ENCODE results near the gene TEAD3. TPM values are rescaled to one million over a fixed set of nuclear protein-coding genes. Genes with fewer than 3 reads are reported as not detected.

The TEAD3 gene
- total and polyA plus RNA-seq, 2 experiments from 2014 or later = 15.0 to 26.5 TPM

DNA sequence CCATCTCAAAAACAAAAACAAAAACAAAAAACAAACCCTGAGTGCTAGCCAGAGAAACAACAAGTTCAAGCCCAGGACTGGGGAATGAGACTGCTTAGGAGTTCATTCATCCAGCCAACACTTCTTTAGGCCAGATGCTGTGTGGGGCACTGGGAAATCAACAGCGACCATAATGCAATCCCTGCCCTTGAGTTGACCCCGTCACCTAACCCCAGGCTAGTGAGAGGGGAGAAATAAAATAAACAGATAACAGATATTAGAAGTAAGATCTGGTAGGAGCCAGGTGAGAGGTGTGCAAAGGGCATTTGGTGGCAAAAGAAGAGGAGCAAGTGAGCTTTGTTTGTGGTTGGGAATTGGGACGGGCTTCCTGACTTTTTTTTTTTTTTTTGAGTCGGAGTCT lies 33.6 kb downstream of the TEAD3 start:
- no peaks in the 10 kb centered on the region for H4K20me1 ChIP-seq (replicated peaks; ENCODE audit: insufficient read depth)
- H2AFZ ChIP-seq = no peak overlapping the region
- DNase-seq (ENCODE audit: low spot score) (no peak), ATAC-seq (no peak)
- Mint-ChIP-seq H3K27me3 (ENCODE audit: insufficient read depth, low read depth, poor library complexity) (peaks cover 9% of the 10 kb centered on the region), H3K36me3 (ENCODE audit: low read depth) (peaks cover 61% of the 10 kb centered on the region), H3K27ac (no peak overlapping the region), H3K4me3 (no peak overlapping the region), H3K9me3 (no peaks in the 10 kb centered on the region; the same call in 2 of the 3 replicates), H3K4me1 (peaks cover 5% of the 10 kb centered on the region)
- H3F3A ChIP-seq (replicated peaks; ENCODE audit: low read depth) = peaks cover 3% of the 10 kb centered on the region; the same call in 1 of the 2 replicates
- no peak overlapping the region for H3K4me3 ChIP-seq
- no peaks in the 10 kb centered on the region for H3K9me2 ChIP-seq (ENCODE audit: insufficient read depth)
- peaks cover 1% of the 10 kb centered on the region for H3K79me2 ChIP-seq (replicated peaks; ENCODE audit: insufficient read depth)
- TF ChIP-seq ZNF114 (CRISPR knock-in tag; IDR thresholded peaks at IDR 0.05) (no peak), CREB1 (CRISPR knock-in tag; IDR thresholded peaks at IDR 0.05; ENCODE audit: low read depth) (no peak), EZH2phosphoT487 (IDR thresholded peaks at IDR 0.05; ENCODE audit: unreplicated experiment) (no peak), NANOG (IDR thresholded peaks at IDR 0.05; ENCODE audit: borderline replicate concordance) (no peak), EZH2 (IDR thresholded peaks at IDR 0.05; ENCODE audit: low read depth, unreplicated experiment) (no peak), ZNF331 (CRISPR knock-in tag; IDR thresholded peaks at IDR 0.05; ENCODE audit: low read depth) (no peak), POLR2AphosphoS5 (IDR thresholded peaks at IDR 0.05; ENCODE audit: low read depth) (no peak), STAT1 (IDR thresholded peaks at IDR 0.05; ENCODE audit: unreplicated experiment) (no peak), JUNB (IDR thresholded peaks at IDR 0.05; ENCODE audit: unreplicated experiment) (no peak)
- TF ChIP-seq, protein P1, sequence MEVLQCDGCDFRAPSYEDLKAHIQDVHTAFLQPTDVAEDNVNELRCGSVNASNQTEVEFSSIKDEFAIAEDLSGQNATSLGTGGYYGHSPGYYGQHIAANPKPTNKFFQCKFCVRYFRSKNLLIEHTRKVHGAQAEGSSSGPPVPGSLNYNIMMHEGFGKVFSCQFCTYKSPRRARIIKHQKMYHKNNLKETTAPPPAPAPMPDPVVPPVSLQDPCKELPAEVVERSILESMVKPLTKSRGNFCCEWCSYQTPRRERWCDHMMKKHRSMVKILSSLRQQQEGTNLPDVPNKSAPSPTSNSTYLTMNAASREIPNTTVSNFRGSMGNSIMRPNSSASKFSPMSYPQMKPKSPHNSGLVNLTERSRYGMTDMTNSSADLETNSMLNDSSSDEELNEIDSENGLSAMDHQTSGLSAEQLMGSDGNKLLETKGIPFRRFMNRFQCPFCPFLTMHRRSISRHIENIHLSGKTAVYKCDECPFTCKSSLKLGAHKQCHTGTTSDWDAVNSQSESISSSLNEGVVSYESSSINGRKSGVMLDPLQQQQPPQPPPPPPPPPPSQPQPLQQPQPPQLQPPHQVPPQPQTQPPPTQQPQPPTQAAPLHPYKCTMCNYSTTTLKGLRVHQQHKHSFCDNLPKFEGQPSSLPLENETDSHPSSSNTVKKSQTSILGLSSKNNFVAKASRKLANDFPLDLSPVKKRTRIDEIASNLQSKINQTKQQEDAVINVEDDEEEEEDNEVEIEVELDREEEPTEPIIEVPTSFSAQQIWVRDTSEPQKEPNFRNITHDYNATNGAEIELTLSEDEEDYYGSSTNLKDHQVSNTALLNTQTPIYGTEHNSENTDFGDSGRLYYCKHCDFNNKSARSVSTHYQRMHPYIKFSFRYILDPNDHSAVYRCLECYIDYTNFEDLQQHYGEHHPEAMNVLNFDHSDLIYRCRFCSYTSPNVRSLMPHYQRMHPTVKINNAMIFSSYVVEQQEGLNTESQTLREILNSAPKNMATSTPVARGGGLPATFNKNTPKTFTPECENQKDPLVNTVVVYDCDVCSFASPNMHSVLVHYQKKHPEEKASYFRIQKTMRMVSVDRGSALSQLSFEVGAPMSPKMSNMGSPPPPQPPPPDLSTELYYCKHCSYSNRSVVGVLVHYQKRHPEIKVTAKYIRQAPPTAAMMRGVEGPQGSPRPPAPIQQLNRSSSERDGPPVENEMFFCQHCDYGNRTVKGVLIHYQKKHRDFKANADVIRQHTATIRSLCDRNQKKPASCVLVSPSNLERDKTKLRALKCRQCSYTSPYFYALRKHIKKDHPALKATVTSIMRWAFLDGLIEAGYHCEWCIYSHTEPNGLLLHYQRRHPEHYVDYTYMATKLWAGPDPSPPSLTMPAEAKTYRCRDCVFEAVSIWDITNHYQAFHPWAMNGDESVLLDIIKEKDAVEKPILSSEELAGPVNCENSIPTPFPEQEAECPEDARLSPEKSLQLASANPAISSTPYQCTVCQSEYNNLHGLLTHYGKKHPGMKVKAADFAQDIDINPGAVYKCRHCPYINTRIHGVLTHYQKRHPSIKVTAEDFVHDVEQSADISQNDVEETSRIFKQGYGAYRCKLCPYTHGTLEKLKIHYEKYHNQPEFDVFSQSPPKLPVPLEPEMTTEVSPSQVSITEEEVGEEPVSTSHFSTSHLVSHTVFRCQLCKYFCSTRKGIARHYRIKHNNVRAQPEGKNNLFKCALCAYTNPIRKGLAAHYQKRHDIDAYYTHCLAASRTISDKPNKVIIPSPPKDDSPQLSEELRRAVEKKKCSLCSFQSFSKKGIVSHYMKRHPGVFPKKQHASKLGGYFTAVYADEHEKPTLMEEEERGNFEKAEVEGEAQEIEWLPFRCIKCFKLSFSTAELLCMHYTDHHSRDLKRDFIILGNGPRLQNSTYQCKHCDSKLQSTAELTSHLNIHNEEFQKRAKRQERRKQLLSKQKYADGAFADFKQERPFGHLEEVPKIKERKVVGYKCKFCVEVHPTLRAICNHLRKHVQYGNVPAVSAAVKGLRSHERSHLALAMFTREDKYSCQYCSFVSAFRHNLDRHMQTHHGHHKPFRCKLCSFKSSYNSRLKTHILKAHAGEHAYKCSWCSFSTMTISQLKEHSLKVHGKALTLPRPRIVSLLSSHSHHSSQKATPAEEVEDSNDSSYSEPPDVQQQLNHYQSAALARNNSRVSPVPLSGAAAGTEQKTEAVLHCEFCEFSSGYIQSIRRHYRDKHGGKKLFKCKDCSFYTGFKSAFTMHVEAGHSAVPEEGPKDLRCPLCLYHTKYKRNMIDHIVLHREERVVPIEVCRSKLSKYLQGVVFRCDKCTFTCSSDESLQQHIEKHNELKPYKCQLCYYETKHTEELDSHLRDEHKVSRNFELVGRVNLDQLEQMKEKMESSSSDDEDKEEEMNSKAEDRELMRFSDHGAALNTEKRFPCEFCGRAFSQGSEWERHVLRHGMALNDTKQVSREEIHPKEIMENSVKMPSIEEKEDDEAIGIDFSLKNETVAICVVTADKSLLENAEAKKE (CRISPR knock-in tag; IDR thresholded peaks at IDR 0.05) = no peak
- TF ChIP-seq, protein P2, sequence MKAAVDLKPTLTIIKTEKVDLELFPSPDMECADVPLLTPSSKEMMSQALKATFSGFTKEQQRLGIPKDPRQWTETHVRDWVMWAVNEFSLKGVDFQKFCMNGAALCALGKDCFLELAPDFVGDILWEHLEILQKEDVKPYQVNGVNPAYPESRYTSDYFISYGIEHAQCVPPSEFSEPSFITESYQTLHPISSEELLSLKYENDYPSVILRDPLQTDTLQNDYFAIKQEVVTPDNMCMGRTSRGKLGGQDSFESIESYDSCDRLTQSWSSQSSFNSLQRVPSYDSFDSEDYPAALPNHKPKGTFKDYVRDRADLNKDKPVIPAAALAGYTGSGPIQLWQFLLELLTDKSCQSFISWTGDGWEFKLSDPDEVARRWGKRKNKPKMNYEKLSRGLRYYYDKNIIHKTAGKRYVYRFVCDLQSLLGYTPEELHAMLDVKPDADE (IDR thresholded peaks at IDR 0.05) = no peak
- TF ChIP-seq, protein P3, sequence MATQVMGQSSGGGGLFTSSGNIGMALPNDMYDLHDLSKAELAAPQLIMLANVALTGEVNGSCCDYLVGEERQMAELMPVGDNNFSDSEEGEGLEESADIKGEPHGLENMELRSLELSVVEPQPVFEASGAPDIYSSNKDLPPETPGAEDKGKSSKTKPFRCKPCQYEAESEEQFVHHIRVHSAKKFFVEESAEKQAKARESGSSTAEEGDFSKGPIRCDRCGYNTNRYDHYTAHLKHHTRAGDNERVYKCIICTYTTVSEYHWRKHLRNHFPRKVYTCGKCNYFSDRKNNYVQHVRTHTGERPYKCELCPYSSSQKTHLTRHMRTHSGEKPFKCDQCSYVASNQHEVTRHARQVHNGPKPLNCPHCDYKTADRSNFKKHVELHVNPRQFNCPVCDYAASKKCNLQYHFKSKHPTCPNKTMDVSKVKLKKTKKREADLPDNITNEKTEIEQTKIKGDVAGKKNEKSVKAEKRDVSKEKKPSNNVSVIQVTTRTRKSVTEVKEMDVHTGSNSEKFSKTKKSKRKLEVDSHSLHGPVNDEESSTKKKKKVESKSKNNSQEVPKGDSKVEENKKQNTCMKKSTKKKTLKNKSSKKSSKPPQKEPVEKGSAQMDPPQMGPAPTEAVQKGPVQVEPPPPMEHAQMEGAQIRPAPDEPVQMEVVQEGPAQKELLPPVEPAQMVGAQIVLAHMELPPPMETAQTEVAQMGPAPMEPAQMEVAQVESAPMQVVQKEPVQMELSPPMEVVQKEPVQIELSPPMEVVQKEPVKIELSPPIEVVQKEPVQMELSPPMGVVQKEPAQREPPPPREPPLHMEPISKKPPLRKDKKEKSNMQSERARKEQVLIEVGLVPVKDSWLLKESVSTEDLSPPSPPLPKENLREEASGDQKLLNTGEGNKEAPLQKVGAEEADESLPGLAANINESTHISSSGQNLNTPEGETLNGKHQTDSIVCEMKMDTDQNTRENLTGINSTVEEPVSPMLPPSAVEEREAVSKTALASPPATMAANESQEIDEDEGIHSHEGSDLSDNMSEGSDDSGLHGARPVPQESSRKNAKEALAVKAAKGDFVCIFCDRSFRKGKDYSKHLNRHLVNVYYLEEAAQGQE (IDR thresholded peaks at IDR 0.05; ENCODE audit: unreplicated experiment) = no peak
- TF ChIP-seq, protein P4, sequence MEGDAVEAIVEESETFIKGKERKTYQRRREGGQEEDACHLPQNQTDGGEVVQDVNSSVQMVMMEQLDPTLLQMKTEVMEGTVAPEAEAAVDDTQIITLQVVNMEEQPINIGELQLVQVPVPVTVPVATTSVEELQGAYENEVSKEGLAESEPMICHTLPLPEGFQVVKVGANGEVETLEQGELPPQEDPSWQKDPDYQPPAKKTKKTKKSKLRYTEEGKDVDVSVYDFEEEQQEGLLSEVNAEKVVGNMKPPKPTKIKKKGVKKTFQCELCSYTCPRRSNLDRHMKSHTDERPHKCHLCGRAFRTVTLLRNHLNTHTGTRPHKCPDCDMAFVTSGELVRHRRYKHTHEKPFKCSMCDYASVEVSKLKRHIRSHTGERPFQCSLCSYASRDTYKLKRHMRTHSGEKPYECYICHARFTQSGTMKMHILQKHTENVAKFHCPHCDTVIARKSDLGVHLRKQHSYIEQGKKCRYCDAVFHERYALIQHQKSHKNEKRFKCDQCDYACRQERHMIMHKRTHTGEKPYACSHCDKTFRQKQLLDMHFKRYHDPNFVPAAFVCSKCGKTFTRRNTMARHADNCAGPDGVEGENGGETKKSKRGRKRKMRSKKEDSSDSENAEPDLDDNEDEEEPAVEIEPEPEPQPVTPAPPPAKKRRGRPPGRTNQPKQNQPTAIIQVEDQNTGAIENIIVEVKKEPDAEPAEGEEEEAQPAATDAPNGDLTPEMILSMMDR (conservative IDR thresholded peaks at IDR 0.05; ENCODE audit: low read depth in 2 of 2) = no peak
- H3K36me3 ChIP-seq (ENCODE audit: insufficient read depth) = no peaks in the 10 kb centered on the region
- H3K27me3 ChIP-seq (ENCODE audit: insufficient read depth) = peaks cover 5% of the 10 kb centered on the region; the same call in 1 of the 2 replicates
- no peak overlapping the region for H3K4me2 ChIP-seq
- H3K4me1 ChIP-seq (ENCODE audit: insufficient read depth) = peaks cover 5% of the 10 kb centered on the region; the same call in 1 of the 2 replicates
- H3K27ac ChIP-seq (ENCODE audit: low read depth) = no peak overlapping the region

All from GM23338 (cell line).